ENCODE measurements around the gene GRM2. TPM values are rescaled to one million over a fixed set of nuclear protein-coding genes. Genes with fewer than 3 reads are reported as not detected.

Gene GRM2
- total RNA-seq (2014; rRNA removed; shearing (Covaris generic)) (1.1 TPM in 1 of 2 replicates, not detected in the other), polyA plus RNA-seq (2016; fragmentation: Nextera tagmentation; extraction: Ambion mirVana) (not detected in 2 replicates)

- no peak within 1 kb of the TSS for H3K9ac ChIP-seq
- H3K4me3 ChIP-seq = 0 out of 2 replicates have a peak within 1 kb of the TSS, but pooled peaks have one; percentile 39
- in situ Hi-C loops (cut with MboI) = no loop called here
- H3K36me3 ChIP-seq (ENCODE audit: low read depth) = no peaks in the 10 kb centered on the region
- peak; percentile 85 for DNase-seq
- H2AFZ ChIP-seq = no peak within 1 kb of the TSS
- H3K79me2 ChIP-seq (ENCODE audit: insufficient read depth) = no peaks in the 10 kb centered on the region
- H3K4me1 ChIP-seq (ENCODE audit: insufficient read depth) = no peaks in the 10 kb centered on the region
- no peak within 1 kb of the TSS for H3K4me2 ChIP-seq (ENCODE audit: unreplicated experiment)
- no peaks in the 10 kb centered on the region for H3K9me3 ChIP-seq (ENCODE audit: low read depth)
- no peaks in the 10 kb centered on the region for H3K27me3 ChIP-seq (replicated peaks; ENCODE audit: insufficient read depth)
- no peaks in the 10 kb centered on the region for H3F3A ChIP-seq (ENCODE audit: insufficient read depth)
- no peak for TF ChIP-seq EZH2 (IDR thresholded peaks at IDR 0.05; ENCODE audit: insufficient read depth, poor library complexity, severe bottlenecking)
- no peak for TF ChIP-seq EZH2phosphoT487 (IDR thresholded peaks at IDR 0.05; ENCODE audit: insufficient read depth, low read depth)
- no peaks in the 10 kb centered on the region for H3K9me2 ChIP-seq (ENCODE audit: insufficient read depth)
- no peak within 1 kb of the TSS for H3K27ac ChIP-seq
- WGBS, 2 experiments (ENCODE audit: low coverage in 1 of 2, low lambda C conversion rate in 2 of 2, missing lambda C conversion rate in 2 of 2) = 15 to 19% methylated on average over 36 to 62 of the region's 69 CpGs
- H4K20me1 ChIP-seq (ENCODE audit: insufficient read depth) = no peaks in the 10 kb centered on the region
Measured at GRCh38 chr3:51706788-51707731, at the start of gene GRM2. GRM2 (plus strand) TSS chr3:51707068; CDS start chr3:51708984, 1,916 bp downstream.

GRCh38 chr3:51657234-51657633, 49.6 kb upstream of the GRM2 start:
- H3K9me2 ChIP-seq (ENCODE audit: insufficient read depth) = no peaks in the 10 kb centered on the region
- H3K9me3 ChIP-seq (ENCODE audit: low read depth) = no peaks in the 10 kb centered on the region
- DNase-seq = no peak
- peaks cover 7% of the 10 kb centered on the region; the same call in 1 of the 2 replicates for H3K36me3 ChIP-seq (ENCODE audit: low read depth)
- no peaks in the 10 kb centered on the region for H4K20me1 ChIP-seq (ENCODE audit: insufficient read depth)
- WGBS, 2 experiments (ENCODE audit: low coverage in 1 of 2, low lambda C conversion rate in 2 of 2, missing lambda C conversion rate in 2 of 2) = 96 to 97% methylated on average over 3 of the region's 3 CpGs
- no peak overlapping the region for H3K27ac ChIP-seq
- in situ Hi-C loops (cut with MboI) = no loop called here
- no peaks in the 10 kb centered on the region for H3K27me3 ChIP-seq (replicated peaks; ENCODE audit: insufficient read depth)
- no peak overlapping the region for H3K9ac ChIP-seq
- no peak overlapping the region for H3K4me2 ChIP-seq (ENCODE audit: unreplicated experiment)
- no peak overlapping the region for H3K4me3 ChIP-seq
- H3K79me2 ChIP-seq (ENCODE audit: insufficient read depth) = no peaks in the 10 kb centered on the region
- no peak overlapping the region for H2AFZ ChIP-seq
- TF ChIP-seq EZH2 (IDR thresholded peaks at IDR 0.05; ENCODE audit: insufficient read depth, poor library complexity, severe bottlenecking) (no peak), EZH2phosphoT487 (IDR thresholded peaks at IDR 0.05; ENCODE audit: insufficient read depth, low read depth) (no peak)
- H3K4me1 ChIP-seq (ENCODE audit: insufficient read depth) = no peaks in the 10 kb centered on the region
- H3F3A ChIP-seq (ENCODE audit: insufficient read depth) = no peaks in the 10 kb centered on the region

- TF ChIP-seq EZH2phosphoT487 (IDR thresholded peaks at IDR 0.05; ENCODE audit: insufficient read depth, low read depth) (no peak), EZH2 (IDR thresholded peaks at IDR 0.05; ENCODE audit: insufficient read depth, poor library complexity, severe bottlenecking) (no peak)
- Histone ChIP-seq H3K4me3 (no peak overlapping the region), H3F3A (ENCODE audit: insufficient read depth) (no peaks in the 10 kb centered on the region), H3K27ac (no peak overlapping the region), H2AFZ (no peak overlapping the region), H3K36me3 (ENCODE audit: low read depth) (peaks cover 13% of the 10 kb centered on the region; the same call in 1 of the 2 replicates), H3K27me3 (replicated peaks; ENCODE audit: insufficient read depth) (no peaks in the 10 kb centered on the region), H3K9me3 (ENCODE audit: low read depth) (no peaks in the 10 kb centered on the region), H3K4me2 (ENCODE audit: unreplicated experiment) (no peak overlapping the region), H4K20me1 (ENCODE audit: insufficient read depth) (no peaks in the 10 kb centered on the region), H3K9ac (no peak overlapping the region), H3K4me1 (ENCODE audit: insufficient read depth) (no peaks in the 10 kb centered on the region), H3K79me2 (ENCODE audit: insufficient read depth) (no peaks in the 10 kb centered on the region), H3K9me2 (ENCODE audit: insufficient read depth) (no peaks in the 10 kb centered on the region)
- DNase-seq = no peak
- 97 to 98% methylated on average over 9 of the region's 9 CpGs for WGBS, 2 experiments (ENCODE audit: low coverage in 1 of 2, low lambda C conversion rate in 2 of 2, missing lambda C conversion rate in 2 of 2)
- in situ Hi-C loops (cut with MboI) = loop anchor here (10.0 kb wide), 1 partner anchor 155 kb away; the partner anchor contains the start of gene DCAF1
Measured at GRCh38 chr3:51659942-51660341, 46.9 kb upstream of the GRM2 start.

GRCh38 chr3:51662456-51662855, 44.4 kb upstream of the GRM2 start:
- no peaks in the 10 kb centered on the region for H4K20me1 ChIP-seq (ENCODE audit: insufficient read depth)
- in situ Hi-C loops (cut with MboI) = loop anchor here (10.0 kb wide), 1 partner anchor 158 kb away; the partner anchor contains the start of gene DCAF1
- 88 to 90% methylated on average over 14 of the region's 14 CpGs for WGBS, 2 experiments (ENCODE audit: low coverage in 1 of 2, low lambda C conversion rate in 2 of 2, missing lambda C conversion rate in 2 of 2)
- H3K9me2 ChIP-seq (ENCODE audit: insufficient read depth) = no peaks in the 10 kb centered on the region
- no peaks in the 10 kb centered on the region for H3K79me2 ChIP-seq (ENCODE audit: insufficient read depth)
- DNase-seq = no peak
- no peaks in the 10 kb centered on the region for H3K4me1 ChIP-seq (ENCODE audit: insufficient read depth)
- no peaks in the 10 kb centered on the region for H3K9me3 ChIP-seq (ENCODE audit: low read depth)
- no peak overlapping the region for H2AFZ ChIP-seq
- H3K36me3 ChIP-seq (ENCODE audit: low read depth) = peaks cover 13% of the 10 kb centered on the region; the same call in 1 of the 2 replicates
- no peak overlapping the region for H3K4me2 ChIP-seq (ENCODE audit: unreplicated experiment)
- H3K27me3 ChIP-seq (replicated peaks; ENCODE audit: insufficient read depth) = no peaks in the 10 kb centered on the region
- H3F3A ChIP-seq (ENCODE audit: insufficient read depth) = no peaks in the 10 kb centered on the region
- no peak overlapping the region for H3K27ac ChIP-seq
- no peak overlapping the region for H3K4me3 ChIP-seq
- H3K9ac ChIP-seq = no peak overlapping the region
- TF ChIP-seq EZH2phosphoT487 (IDR thresholded peaks at IDR 0.05; ENCODE audit: insufficient read depth, low read depth) = no peak
- TF ChIP-seq EZH2 (IDR thresholded peaks at IDR 0.05; ENCODE audit: insufficient read depth, poor library complexity, severe bottlenecking) = no peak

Data from GM23248 (cell line).